Smooth muscle cell of the coronary artery (primary cell): ENCODE results near the gene NFKBIL1. TPM values are rescaled to one million over a fixed set of nuclear protein-coding genes. Genes with fewer than 3 reads are reported as not detected.

Experiments
- total RNA-seq: library from RNA; depleted of rRNA; stranded (reverse); fragments of >200 nt; gene quantifications from 2 replicates; pipeline ENCODE4 v1.2.3, GENCODE V29; 2014; ENCODE audit warnings: low replicate concordance

Gene NFKBIL1
- total RNA-seq, result 26.1 and 28.2 TPM in 2 replicates

GRCh38 chr6:31546958-31547726, at the start of gene NFKBIL1:
TSS of gene NFKBIL1 (plus strand) at chr6:31547608. CDS start at chr6:31547695, 87 bp downstream.

GRCh38 chr6:31528821-31529328, 18.5 kb upstream of the NFKBIL1 start, which contains the start of gene MCCD1:
TSS of gene MCCD1 (plus strand) at chr6:31528962. CDS start at chr6:31529015, 53 bp downstream.

GRCh38 chr6:31541658-31542521, 5.5 kb upstream of the NFKBIL1 start, which contains the start of gene DDX39B:
TSS of gene DDX39B (minus strand) at chr6:31542003. CDS start at chr6:31540532, 1,471 bp downstream.

GRCh38 chr6:31546339-31546957, 960 bp upstream of the NFKBIL1 start, which contains the start of gene ATP6V1G2:
TSS of gene ATP6V1G2 (minus strand) at chr6:31546608. CDS start at chr6:31546559, 49 bp downstream.

GRCh38 chr6:31572041-31572911, 24.9 kb downstream of the NFKBIL1 start, which contains the start of gene LTA:
TSS of gene LTA (plus strand) at chr6:31572289. CDS start at chr6:31572743, 454 bp downstream.

GRCh38 chr6:31575335-31575901, 28.0 kb downstream of the NFKBIL1 start, which contains the start of gene TNF:
TSS of gene TNF (plus strand) at chr6:31575565. CDS start at chr6:31575742, 177 bp downstream.

GRCh38 chr6:31582230-31582643, 34.8 kb downstream of the NFKBIL1 start, which contains the start of gene LTB:
TSS of gene LTB (minus strand) at chr6:31582424. CDS start at chr6:31582417, 7 bp downstream.

GRCh38 chr6:31586008-31586407, 38.6 kb downstream of the NFKBIL1 start, which contains the start of gene LST1:
TSS of gene LST1 (plus strand) at chr6:31586277. CDS start at chr6:31587300, 1,023 bp downstream.

Other genes with a start within 250 kb of the NFKBIL1 start
- 195 and 476 TPM in 2 replicates for gene HLA-B, start 190.4 kb upstream of the NFKBIL1 start, total RNA-seq
- gene MICA, start 144.0 kb upstream of the NFKBIL1 start, total RNA-seq, result 31.5 and 118 TPM in 2 replicates
- 5.5 and 8.8 TPM in 2 replicates for gene MICB, start 49.5 kb upstream of the NFKBIL1 start, total RNA-seq
- not detected in 2 replicates for gene MCCD1, start 18.6 kb upstream of the NFKBIL1 start, total RNA-seq
- gene DDX39B, start 5.6 kb upstream of the NFKBIL1 start, total RNA-seq, result 238 and 398 TPM in 2 replicates
- gene ATP6V1G2, start 1.0 kb upstream of the NFKBIL1 start, total RNA-seq, result 2.6 and 6.0 TPM in 2 replicates
- not detected in 2 replicates for gene LTA, start 24.7 kb downstream of the NFKBIL1 start, total RNA-seq
- gene TNF, start 28.0 kb downstream of the NFKBIL1 start, total RNA-seq, result not detected in 2 replicates
- not detected in 2 replicates for gene LTB, start 34.8 kb downstream of the NFKBIL1 start, total RNA-seq
- 0.30 TPM in 1 of 2 replicates, not detected in the other for gene LST1, start 38.7 kb downstream of the NFKBIL1 start, total RNA-seq
- not detected in 2 replicates for gene NCR3, start 45.4 kb downstream of the NFKBIL1 start, total RNA-seq
- gene AIF1, start 67.6 kb downstream of the NFKBIL1 start, total RNA-seq, result not detected in 2 replicates
- 13.9 and 24.8 TPM in 2 replicates for gene PRRC2A, start 73.1 kb downstream of the NFKBIL1 start, total RNA-seq
- 54.9 and 100 TPM in 2 replicates for gene BAG6, start 105.1 kb downstream of the NFKBIL1 start, total RNA-seq
- 0.70 and 1.5 TPM in 2 replicates for gene APOM, start 108.3 kb downstream of the NFKBIL1 start, total RNA-seq
- 16.6 and 18.2 TPM in 2 replicates for gene C6orf47, start 113.2 kb downstream of the NFKBIL1 start, total RNA-seq
- gene GPANK1, start 117.4 kb downstream of the NFKBIL1 start, total RNA-seq, result 6.1 and 13.6 TPM in 2 replicates
- gene CSNK2B, start 118.5 kb downstream of the NFKBIL1 start, total RNA-seq, result 71.1 and 94.1 TPM in 2 replicates
- gene LY6G5B, start 122.4 kb downstream of the NFKBIL1 start, total RNA-seq, result 2.2 and 4.0 TPM in 2 replicates
- 0.15 TPM in 1 of 2 replicates, not detected in the other for gene LY6G5C, start 133.5 kb downstream of the NFKBIL1 start, total RNA-seq
- 51.3 and 104 TPM in 2 replicates for gene ABHD16A, start 155.7 kb downstream of the NFKBIL1 start, total RNA-seq
- not detected in 2 replicates for gene LY6G6F, start 159.3 kb downstream of the NFKBIL1 start, total RNA-seq
- gene LY6G6D, start 167.7 kb downstream of the NFKBIL1 start, total RNA-seq, result not detected in 2 replicates
- not detected in 2 replicates for gene LY6G6C, start 174.1 kb downstream of the NFKBIL1 start, total RNA-seq
- not detected in 2 replicates for gene MPIG6B, start 175.8 kb downstream of the NFKBIL1 start, total RNA-seq
- gene DDAH2, start 181.7 kb downstream of the NFKBIL1 start, total RNA-seq, result 108 and 116 TPM in 2 replicates
- gene CLIC1, start 188.9 kb downstream of the NFKBIL1 start, total RNA-seq, result 395 and 679 TPM in 2 replicates
- 2.5 and 4.0 TPM in 2 replicates for gene MSH5, start 192.4 kb downstream of the NFKBIL1 start, total RNA-seq
- gene SAPCD1, start 215.0 kb downstream of the NFKBIL1 start, total RNA-seq, result 0.53 and 0.70 TPM in 2 replicates
- 0.15 and 0.23 TPM in 2 replicates for gene VWA7, start 229.7 kb downstream of the NFKBIL1 start, total RNA-seq
- 37.9 and 59.7 TPM in 2 replicates for gene VARS1, start 248.1 kb downstream of the NFKBIL1 start, total RNA-seq